GM23338 (cell line): ENCODE data around the gene TGM2. TPM values are rescaled to one million over a fixed set of nuclear protein-coding genes. Genes with fewer than 3 reads are reported as not detected.

Source experiments
- ATAC-seq: fragments of 200-7000 bp; cut with Tn5 transposase; 3 replicates; pipeline ENCODE4 v1.9.1; 2020
- DNase-seq: peaks from one replicate; pipeline ENCODE4 v3.0.0-alpha.2; 2015; ENCODE audit warnings: low spot score
- H2AFZ ChIP-seq: fragments of 200-600 bp; sonication (generic); 2 replicates; pipeline ENCODE4 v1.8.0; 2016; ENCODE audit warnings: antibody characterized with exemption, mild to moderate bottlenecking, moderate library complexity
- H3F3A ChIP-seq: fragments of 200-600 bp; sonication (generic); replicated peaks from 2 replicates; pipeline ENCODE4 v1.8.0; 2017; ENCODE audit warnings: antibody characterized with exemption, mixed run types, low read depth
- H3K27ac ChIP-seq: fragments of 200-600 bp; sonication (generic); 2 replicates; pipeline ENCODE4 v1.6.1; 2016; ENCODE audit warnings: low read depth
- H3K27me3 ChIP-seq: fragments of 200-600 bp; sonication (generic); 2 replicates; pipeline ENCODE4 v1.8.0; 2016; ENCODE audit warnings: mild to moderate bottlenecking, mixed run types, moderate library complexity; ENCODE audit not compliant: insufficient read depth
- H3K36me3 ChIP-seq: fragments of 200-600 bp; sonication (generic); 2 replicates; pipeline ENCODE4 v1.8.0; 2016; ENCODE audit warnings: mild to moderate bottlenecking; ENCODE audit not compliant: insufficient read depth
- H3K4me1 ChIP-seq: fragments of 200-600 bp; sonication (generic); 2 replicates; pipeline ENCODE4 v1.8.0; 2016; ENCODE audit warnings: mild to moderate bottlenecking, moderate library complexity; ENCODE audit not compliant: insufficient read depth
- H3K4me2 ChIP-seq: fragments of 200-600 bp; sonication (generic); 2 replicates; pipeline ENCODE4 v1.7.1; 2017; ENCODE audit warnings: mixed run types
- H3K4me3 ChIP-seq: fragments of 200-600 bp; sonication (generic); 2 replicates; pipeline ENCODE4 v1.6.1; 2016; ENCODE audit warnings: mixed run types
- H3K79me2 ChIP-seq: fragments of 200-600 bp; sonication (generic); replicated peaks from 2 replicates; pipeline ENCODE4 v1.8.0; 2017; ENCODE audit warnings: mild to moderate bottlenecking; ENCODE audit not compliant: insufficient read depth
- H3K9me2 ChIP-seq: fragments of 200-600 bp; sonication (generic); 2 replicates; pipeline ENCODE4 v1.8.0; 2017; ENCODE audit not compliant: insufficient read depth
- H4K20me1 ChIP-seq: fragments of 200-600 bp; sonication (generic); replicated peaks from 2 replicates; pipeline ENCODE4 v1.8.0; 2017; ENCODE audit warnings: mild to moderate bottlenecking; ENCODE audit not compliant: insufficient read depth
- H3K27ac Mint-ChIP-seq: 2 replicates; pipeline ENCODE4 v1.8.0; 2020; ENCODE audit warnings: inconsistent platforms, mild to moderate bottlenecking, moderate library complexity, mixed read lengths
- H3K27me3 Mint-ChIP-seq: 3 replicates; pipeline ENCODE4 v1.8.0; 2022; ENCODE audit warnings: low read depth, mild to moderate bottlenecking, moderate library complexity, mixed read lengths, inconsistent platforms; ENCODE audit not compliant: insufficient read depth, poor library complexity
- H3K36me3 Mint-ChIP-seq: 3 replicates; pipeline ENCODE4 v1.8.0; 2021; ENCODE audit warnings: low read depth, mild to moderate bottlenecking, inconsistent platforms, moderate library complexity, mixed read lengths
- H3K4me1 Mint-ChIP-seq: 3 replicates; pipeline ENCODE4 v1.8.0; 2020; ENCODE audit warnings: mild to moderate bottlenecking, inconsistent platforms, mixed read lengths
- H3K4me3 Mint-ChIP-seq: 3 replicates; pipeline ENCODE4 v1.8.0; 2021; ENCODE audit warnings: moderate library complexity, mild to moderate bottlenecking, inconsistent platforms, mixed read lengths
- H3K9me3 Mint-ChIP-seq: 3 replicates; pipeline ENCODE4 v1.8.0; 2020; ENCODE audit warnings: moderate library complexity, mild to moderate bottlenecking, inconsistent platforms, mixed read lengths
- CREB1 ChIP-seq: fragments of 250-450 bp; sonication (Bioruptor Pico); IDR thresholded peaks from 2 replicates; pipeline ENCODE4 v1.5.0; 2020; ENCODE audit warnings: low read depth, mild to moderate bottlenecking, moderate library complexity
- EZH2 ChIP-seq: fragments of 200-600 bp; sonication (generic); IDR thresholded peaks from one replicate; pipeline ENCODE4 v1.8.0; 2017; ENCODE audit warnings: antibody characterized with exemption, mild to moderate bottlenecking, low read depth; ENCODE audit not compliant: unreplicated experiment
- EZH2phosphoT487 ChIP-seq: fragments of 200-600 bp; sonication (generic); IDR thresholded peaks from one replicate; pipeline ENCODE4 v1.8.1; 2018; ENCODE audit warnings: antibody characterized with exemption; ENCODE audit not compliant: unreplicated experiment
- JUNB ChIP-seq: IDR thresholded peaks from one replicate; pipeline ENCODE4 v1.6.1; 2016; ENCODE audit warnings: antibody characterized with exemption; ENCODE audit not compliant: unreplicated experiment
- NANOG ChIP-seq: IDR thresholded peaks from 2 replicates; pipeline ENCODE4 v1.6.1; 2016; ENCODE audit warnings: antibody characterized with exemption, borderline replicate concordance
- POLR2AphosphoS5 ChIP-seq: IDR thresholded peaks from 2 replicates; pipeline ENCODE4 v1.6.1; 2016; ENCODE audit warnings: antibody characterized with exemption, low read depth
- REST ChIP-seq: IDR thresholded peaks from one replicate; pipeline ENCODE4 v1.6.1; 2018; ENCODE audit warnings: antibody characterized with exemption; ENCODE audit not compliant: unreplicated experiment
- STAT1 ChIP-seq: IDR thresholded peaks from one replicate; pipeline ENCODE4 v1.6.1; 2016; ENCODE audit warnings: antibody characterized with exemption; ENCODE audit not compliant: unreplicated experiment
- ZNF114 ChIP-seq: fragments of 250-450 bp; sonication (Bioruptor Pico); IDR thresholded peaks from 2 replicates; pipeline ENCODE4 v1.5.0; 2020; ENCODE audit warnings: mild to moderate bottlenecking, moderate library complexity
- ZNF331 ChIP-seq: fragments of 250-450 bp; sonication (Bioruptor Pico); IDR thresholded peaks from 2 replicates; pipeline ENCODE4 v1.5.0; 2020; ENCODE audit warnings: low read depth, mild to moderate bottlenecking, moderate library complexity
- ZNF462 ChIP-seq: fragments of 250-450 bp; sonication (Bioruptor Pico); IDR thresholded peaks from 2 replicates; pipeline ENCODE4 v1.5.0; 2020; ENCODE audit warnings: mild to moderate bottlenecking, moderate library complexity
- polyA plus RNA-seq: library from polyadenylated mRNA; unstranded; fragments of >200 nt; fragmentation: Nextera tagmentation; extraction: Ambion mirVana; gene quantifications from 2 replicates; pipeline ENCODE4 v1.2.1, GENCODE V29; 2016
- total RNA-seq: library from RNA; depleted of rRNA; stranded (reverse); fragments of >200 nt; shearing (Covaris generic); gene quantifications from 2 replicates; pipeline ENCODE4 v1.2.3, GENCODE V29; 2014

TGM2 gene
- total and polyA plus RNA-seq, 2 experiments from 2014 or later = 0.45 to 1.0 TPM

- TF ChIP-seq CREB1 (CRISPR knock-in tag) (no peak), POLR2AphosphoS5 (no peak)
These were observed 32.1 kb downstream of the TGM2 start (continued) for GRCh38 chr20:38132910-38133501.

GRCh38 chr20:38132156-38132909 is 32.7 kb downstream of the TGM2 start:
- Mint-ChIP-seq H3K27ac (no peak overlapping the region), H3K27me3 (no peaks in the 10 kb centered on the region), H3K4me1 (peaks cover 3% of the 10 kb centered on the region; the same call in 2 of the 3 replicates), H3K9me3 (no peaks in the 10 kb centered on the region; the same call in 2 of the 3 replicates), H3K4me3 (no peak overlapping the region), H3K36me3 (no peaks in the 10 kb centered on the region)
- Histone ChIP-seq H3K27me3 (no peaks in the 10 kb centered on the region), H3K4me1 (no peaks in the 10 kb centered on the region), H3K36me3 (no peaks in the 10 kb centered on the region), H3F3A (no peaks in the 10 kb centered on the region), H3K4me2 (no peak overlapping the region), H3K4me3 (no peak overlapping the region), H3K27ac (no peak overlapping the region), H2AFZ (no peak overlapping the region), H4K20me1 (no peaks in the 10 kb centered on the region), H3K9me2 (no peaks in the 10 kb centered on the region), H3K79me2 (no peaks in the 10 kb centered on the region)
- ATAC-seq (no peak), DNase-seq (no peak)
- TF ChIP-seq NANOG = no peak
- TF ChIP-seq ZNF462 (CRISPR knock-in tag) = no peak
- TF ChIP-seq STAT1 = no peak
- TF ChIP-seq EZH2 = no peak
- no peak for TF ChIP-seq ZNF331 (CRISPR knock-in tag)
- no peak for TF ChIP-seq ZNF114 (CRISPR knock-in tag)
- TF ChIP-seq CREB1 (CRISPR knock-in tag) = no peak
- no peak for TF ChIP-seq EZH2phosphoT487
- TF ChIP-seq REST = no peak
- no peak for TF ChIP-seq JUNB
- TF ChIP-seq POLR2AphosphoS5 = no peak
